Activated T-cell treated with anti-CD3 and anti-CD28 coated beads, Interleukin-2, amount 50 U/mL, for 1 hour (primary cell): ENCODE measurements around the gene SNUPN.
"Not testable (repeated sequence)": the region's sequence is repeated elsewhere in the genome, so short reads cannot be mapped to it uniquely, and the experiment has no call there.

Source experiments
- DNase-seq: peaks from one replicate; pipeline ENCODE4 v3.0.0-alpha.2; 2020

Gene SNUPN

GRCh38 chr15:75653347-75653913 lies 27.9 kb upstream of the SNUPN start:
- no peak for DNase-seq

- DNase-seq = no peak
These were observed 26.5 kb upstream of the SNUPN start for GRCh38 chr15:75651810-75652543.

DNA sequence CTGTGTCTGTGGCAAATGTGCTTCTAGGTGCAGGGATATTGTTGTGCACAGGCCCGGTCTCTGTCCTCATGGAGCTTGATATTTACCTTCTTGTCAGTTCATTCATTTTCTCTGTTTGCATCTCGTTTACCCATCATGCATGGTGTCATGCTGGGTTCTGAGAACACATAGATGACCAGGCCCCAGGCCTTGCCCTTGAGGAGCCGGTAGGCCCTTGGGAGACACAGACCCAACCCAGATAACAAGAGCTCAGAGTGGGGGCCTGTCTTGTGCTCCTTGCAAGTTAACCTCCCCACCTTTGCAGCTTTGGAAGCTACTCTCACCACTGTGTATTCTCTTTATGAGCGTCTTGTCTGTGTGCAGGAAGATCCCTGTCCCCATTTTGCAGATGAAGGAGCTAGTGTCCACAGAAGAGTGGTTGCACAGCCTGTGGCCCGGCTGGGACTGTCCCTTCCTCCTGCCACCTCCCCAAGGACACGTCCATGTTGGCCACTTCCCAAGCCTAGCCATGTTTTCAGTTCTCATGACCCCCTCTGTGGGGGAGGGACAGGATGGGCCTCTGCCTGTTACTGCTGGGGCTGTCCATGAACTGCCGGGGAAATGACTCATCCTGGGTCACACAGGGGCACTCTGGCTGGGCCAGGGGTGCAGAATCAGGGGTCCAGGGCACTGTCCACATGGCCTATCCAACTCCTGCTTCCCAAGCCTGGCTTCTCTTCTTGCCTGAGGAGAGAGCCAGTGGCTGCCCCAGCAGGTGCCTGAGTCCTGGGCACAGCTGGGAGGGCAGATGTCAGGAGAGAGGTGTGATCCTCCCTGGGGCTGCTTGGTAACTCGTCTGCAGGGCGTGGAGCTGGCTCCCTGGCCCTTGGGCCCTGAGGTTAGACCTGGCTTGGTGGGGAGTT lies 25.6 kb upstream of the SNUPN start:
- no peak for DNase-seq

- no peak for DNase-seq
These were observed 24.3 kb upstream of the SNUPN start for GRCh38 chr15:75649848-75650247.

- DNase-seq = no peak
These were observed 23.7 kb upstream of the SNUPN start for GRCh38 chr15:75649045-75649761.

GRCh38 chr15:75648156-75649000 lies 22.9 kb upstream of the SNUPN start:
- no peak for DNase-seq

DNA sequence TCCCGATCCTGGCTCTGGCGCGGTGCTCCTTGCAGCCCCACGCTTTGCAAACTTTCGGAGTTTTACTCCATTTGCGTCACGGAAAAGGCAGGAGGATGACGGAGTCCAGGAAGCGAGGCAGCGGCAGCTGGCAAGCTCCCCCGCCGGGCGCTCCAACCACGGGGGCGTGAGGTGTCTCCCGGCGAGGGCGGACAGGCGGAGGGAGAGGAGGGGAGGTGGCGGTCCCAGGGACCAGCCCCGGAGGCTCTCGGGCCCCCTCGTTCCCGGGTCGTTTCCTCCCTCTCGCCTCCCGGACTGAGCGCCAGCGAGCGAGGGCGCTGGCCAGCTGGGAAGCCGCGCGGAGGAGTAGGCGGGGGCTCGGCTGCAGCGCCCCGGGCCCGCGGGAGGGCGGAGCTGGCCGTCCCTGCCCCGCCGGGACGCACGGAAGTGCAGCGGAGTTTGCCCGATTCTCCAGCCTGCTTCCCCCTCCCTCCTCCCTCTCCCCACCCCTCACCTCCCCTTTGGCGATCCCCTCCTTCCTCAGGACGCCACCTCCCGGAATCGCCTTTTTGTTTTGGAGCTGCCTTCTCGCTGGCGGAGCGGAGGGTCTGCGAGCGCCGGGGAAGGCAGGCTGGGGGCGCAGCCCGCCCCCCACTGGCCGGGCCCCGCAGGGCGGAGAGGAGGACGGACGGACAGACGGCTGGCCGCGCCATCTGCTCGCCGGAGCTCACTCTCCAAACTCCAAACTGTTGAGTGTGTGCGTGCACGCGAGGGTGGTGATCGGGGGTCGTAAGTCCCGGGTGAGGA lies 22.0 kb upstream of the SNUPN start, which contains the start of gene SNX33:
Gene SNX33 (plus strand): TSS at position 543 of the 786 bp plus-strand sequence. CDS start 1,191 bp downstream, outside the sequence.
- peak; percentile 70 for DNase-seq

DNA sequence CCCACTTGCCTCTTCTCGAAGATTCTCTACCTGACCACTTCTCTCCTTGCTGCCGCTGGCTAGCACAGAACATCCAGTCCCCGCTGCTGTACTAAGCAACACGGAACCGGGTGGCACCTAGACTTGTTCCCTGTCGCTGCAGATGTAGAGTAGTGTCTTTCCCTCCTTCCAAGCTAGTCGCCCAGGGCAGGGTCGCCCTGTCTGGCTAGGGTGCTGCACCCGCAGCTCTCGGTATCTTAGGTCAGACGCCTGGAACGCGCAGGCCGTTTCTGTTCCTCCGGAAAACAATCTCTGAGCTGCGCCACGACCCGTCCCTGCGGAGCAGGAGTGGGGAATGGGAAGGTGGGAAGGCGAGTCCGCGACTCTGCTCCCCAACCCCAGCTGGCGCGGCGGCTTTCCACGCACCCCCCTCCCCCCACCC lies 21.4 kb upstream of the SNUPN start:
- no peak for DNase-seq

DNA sequence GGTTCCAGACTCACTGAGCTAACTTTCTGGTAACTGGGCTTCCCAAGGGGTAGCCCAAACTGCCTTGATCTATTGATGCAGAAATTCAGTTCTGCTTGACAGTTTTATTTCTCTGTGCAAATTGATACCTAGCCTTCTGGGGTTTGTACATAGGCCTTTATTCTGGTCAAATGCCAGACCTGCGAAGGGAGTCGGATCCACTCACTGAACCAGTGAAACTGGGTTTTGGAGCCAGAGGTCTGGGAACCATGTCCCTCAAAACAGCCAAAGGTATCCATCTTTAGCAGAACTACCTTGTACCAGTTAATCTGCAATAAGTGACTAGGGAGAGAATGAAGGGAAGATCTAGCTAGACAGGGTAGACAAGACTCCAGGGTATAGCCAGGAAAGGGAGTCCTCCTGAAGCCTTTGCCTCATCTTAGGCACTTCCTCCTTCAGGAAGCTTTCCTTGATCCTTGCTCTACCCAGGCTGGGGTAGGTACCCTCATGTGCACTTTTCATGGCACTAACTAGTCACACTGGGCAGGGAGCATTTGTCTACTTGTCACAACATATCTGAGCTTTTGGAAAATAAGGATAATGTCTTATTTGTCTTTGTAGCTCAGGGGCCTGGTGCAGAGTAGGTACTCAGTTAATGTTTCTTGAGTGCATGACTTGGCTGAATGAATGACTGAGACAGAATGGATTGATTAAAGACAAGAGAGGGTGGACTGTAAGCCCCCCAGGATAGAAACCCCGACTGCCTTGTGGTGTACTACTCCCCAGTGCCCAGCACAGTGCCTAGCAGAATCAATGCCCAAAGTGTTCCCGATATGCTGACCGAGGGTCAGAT lies 20.8 kb upstream of the SNUPN start:
- DNase-seq = no peak

- no peak for DNase-seq
These were observed 18.9 kb upstream of the SNUPN start for GRCh38 chr15:75644376-75644775.

GRCh38 chr15:75641603-75642002 lies 16.1 kb upstream of the SNUPN start:
- DNase-seq = no peak

- DNase-seq = no peak
These were observed 15.6 kb upstream of the SNUPN start for GRCh38 chr15:75641179-75641503.

- peak; percentile 49 for DNase-seq
These were observed 15.1 kb upstream of the SNUPN start for GRCh38 chr15:75640483-75641178.

- DNase-seq = peak; percentile 89
These were observed 14.4 kb upstream of the SNUPN start, which contains the start of gene IMP3 for GRCh38 chr15:75639709-75640482. Gene IMP3 (minus strand): TSS chr15:75640224. CDS start chr15:75640168, 56 bp downstream.

DNA sequence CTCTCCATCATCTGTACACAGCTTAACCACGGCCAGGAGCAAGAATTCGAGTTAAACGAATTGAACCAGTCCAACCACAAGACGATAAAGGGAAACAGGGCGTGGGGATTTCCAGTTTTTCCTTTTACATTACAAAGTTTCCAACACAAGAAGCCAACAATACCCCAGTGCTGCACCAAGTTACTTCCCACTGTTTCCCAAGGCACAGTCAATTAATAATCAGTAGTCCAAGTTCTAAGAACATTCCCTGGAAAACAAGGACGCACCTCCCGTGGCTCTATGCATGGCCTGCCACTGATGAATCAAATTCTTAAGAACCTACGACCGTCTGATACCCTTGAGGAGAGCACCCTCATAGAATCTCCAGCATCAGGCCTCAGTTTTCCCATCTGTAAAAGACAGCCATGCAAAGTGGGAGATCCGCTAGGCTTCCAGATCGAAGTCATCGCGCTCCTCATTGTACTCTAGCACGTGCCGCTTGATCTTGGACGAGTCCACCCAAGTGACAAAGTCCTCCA lies 13.7 kb upstream of the SNUPN start:
- no peak for DNase-seq

GRCh38 chr15:75637245-75638009 lies 11.9 kb upstream of the SNUPN start:
- no peak for DNase-seq

GRCh38 chr15:75636026-75636425 lies 10.5 kb upstream of the SNUPN start:
- no peak for DNase-seq

DNA sequence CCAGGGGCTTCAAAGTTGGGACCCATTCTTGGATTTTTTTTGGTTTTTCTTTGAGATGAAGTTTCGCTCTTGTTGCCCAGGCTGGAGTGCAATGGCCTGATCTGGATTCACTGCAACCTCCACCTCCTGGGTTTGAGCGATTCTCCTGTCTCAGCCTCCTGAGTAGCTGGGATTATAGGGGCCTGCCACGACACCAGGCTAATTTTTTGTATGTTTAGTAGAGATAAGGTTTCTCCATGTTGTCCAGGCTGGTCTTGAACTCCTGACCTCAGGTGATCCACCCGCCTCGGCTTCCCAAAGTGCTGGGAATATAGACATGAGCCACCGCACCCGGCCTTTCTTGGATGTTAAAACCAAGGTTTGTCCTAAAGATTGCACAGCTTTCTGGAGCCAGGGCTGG lies 8.4 kb upstream of the SNUPN start:
- not testable (repeated sequence) for DNase-seq
